K562 (cell line): ENCODE results near the gene AJM1. TPM values are rescaled to one million over a fixed set of nuclear protein-coding genes. Genes with fewer than 3 reads are reported as not detected.

ENCODE experiments used
- ATAC-seq: fragments of 200-7000 bp; cut with Tn5 transposase; 3 replicates; pipeline ENCODE4 v1.9.1; 2020; ENCODE audit warnings: moderate library complexity
- BruUV-seq: library from RNA; stranded (reverse); fragments of 400-500 nt; replicated peaks from 2 replicates; lab custom pipeline; 2021; lab: Mats Ljungman, UMichigan
- CTCF ChIA-PET: fragments of 300-600 bp; formaldehyde crosslinking; extraction: SDS; loops from one replicate; lab custom pipeline; 2021; ENCODE audit warnings: low intra/inter-chr PET ratio; lab: Yijun Ruan, JAX
- POLR2A ChIA-PET: fragments of 300-600, 350-650 bp; sonication (Branson Sonifier 250); formaldehyde crosslinking; extraction: SDS; loops from one replicate; lab custom pipeline; 2021; ENCODE audit warnings: antibody characterized with exemption, inconsistent platforms; lab: Yijun Ruan, JAX
- DNase-seq, 4 experiments: peaks; one replicate each; pipeline versions ENCODE4 v3.0.0 to v3.0.0-alpha.2; 2011 to 2018; ENCODE audit warnings: low spot score in 3 of 4, mixed read lengths in 3 of 4; ENCODE audit errors: extremely low read depth in 1 of 4
- FAIRE-seq: peaks from 2 replicates; lab custom pipeline; 2011; peaks lifted over from hg19 to GRCh38; lab: Jason Lieb, UNC
- H2AFZ ChIP-seq: 2 replicates; pipeline ENCODE4 v1.6.0; 2011; ENCODE audit warnings: low read depth, low read length, control low read depth, inconsistent platforms
- H3K27ac ChIP-seq: fragments of 200-600 bp; 3 replicates; pipeline ENCODE4 v1.8.0; 2011; ENCODE audit warnings: low read depth, mild to moderate bottlenecking, control low read depth, inconsistent platforms, low read length, moderate library complexity, mixed read lengths; ENCODE audit errors: extremely low read depth
- H3K27me3 ChIP-seq, 2 experiments: fragments of 300-600 bp in 1 of 2; 2 replicates in 1 of 2; 3 replicates in 1 of 2; pipeline versions ENCODE4 v1.6.0 to v1.8.0; 2011; ENCODE audit warnings: inconsistent platforms in 2 of 2, low read length in 2 of 2, mild to moderate bottlenecking in 1 of 2, mixed read lengths in 1 of 2, moderate library complexity in 1 of 2; ENCODE audit not compliant: control insufficient read depth in 2 of 2, insufficient read depth in 2 of 2
- H3K36me3 ChIP-seq: fragments of 300-600 bp; 3 replicates; pipeline ENCODE4 v1.8.0; 2011; ENCODE audit warnings: mild to moderate bottlenecking, low read length, inconsistent platforms; ENCODE audit not compliant: control insufficient read depth, insufficient read depth
- H3K4me1 ChIP-seq, 2 experiments: fragments of 200-600 bp in 1 of 2; replicated peaks in 1 of 2; 2 replicates in 1 of 2; 3 replicates in 1 of 2; pipeline versions ENCODE4 v1.5.1 to v1.8.0; 2011; ENCODE audit warnings: inconsistent platforms in 2 of 2, low read length in 2 of 2, mild to moderate bottlenecking in 1 of 2, mixed read lengths in 1 of 2, moderate library complexity in 1 of 2; ENCODE audit not compliant: control insufficient read depth in 2 of 2, insufficient read depth in 2 of 2
- H3K4me2 ChIP-seq: 2 replicates; pipeline ENCODE4 v1.6.1; 2011; ENCODE audit warnings: low read length, control low read depth, inconsistent platforms, mixed read lengths; ENCODE audit not compliant: insufficient read depth
- H3K4me3 ChIP-seq: fragments of 200-600 bp; sonication (generic), shearing (Covaris generic); 2 replicates; pipeline ENCODE4 v1.5.1; 2016; ENCODE audit warnings: control low read depth, inconsistent platforms
- H3K79me2 ChIP-seq: fragments of 200-600 bp; 3 replicates; pipeline ENCODE4 v1.8.0; 2011; ENCODE audit warnings: low read length, inconsistent platforms; ENCODE audit not compliant: control insufficient read depth, insufficient read depth
- H3K9ac ChIP-seq, 2 experiments: 2 replicates each; pipeline versions ENCODE4 v1.6.0 to v1.6.1; 2011; ENCODE audit warnings: low read depth in 2 of 2, low read length in 2 of 2, control low read depth in 1 of 2, inconsistent platforms in 1 of 2, mild to moderate bottlenecking in 1 of 2, mixed read lengths in 1 of 2; ENCODE audit not compliant: insufficient read depth in 1 of 2
- H3K9me1 ChIP-seq: one replicate; pipeline ENCODE4 v1.6.0; 2011; ENCODE audit warnings: inconsistent platforms, mild to moderate bottlenecking, low read length, moderate library complexity; ENCODE audit not compliant: control insufficient read depth, insufficient read depth
- H3K9me3 ChIP-seq: replicated peaks from 2 replicates; pipeline ENCODE4 v1.5.1; 2011; ENCODE audit warnings: low read depth, low read length, inconsistent platforms; ENCODE audit not compliant: control insufficient read depth, insufficient read depth
- H4K20me1 ChIP-seq: replicated peaks from 2 replicates; pipeline ENCODE4 v1.6.1; 2011; ENCODE audit warnings: low read length, inconsistent platforms, mixed read lengths; ENCODE audit not compliant: control insufficient read depth, insufficient read depth
- FIP1L1 ChIP-seq: fragments of 200-400 bp; formaldehyde crosslinking; IDR thresholded peaks from 2 replicates; pipeline ENCODE4 v1.6.1; 2018; ENCODE audit warnings: mild to moderate bottlenecking, low read depth, low read length; ENCODE audit not compliant: poor library complexity, severe bottlenecking
- ID3 ChIP-seq, 2 experiments: fragments of 250-450 bp in 1 of 2; fragments of 450-650 bp in 1 of 2; sonication (Bioruptor Pico) in 1 of 2; IDR thresholded peaks; 2 replicates each; pipeline versions ENCODE4 v1.6.1 to v1.8.0; 2016 to 2021; ENCODE audit warnings: mild to moderate bottlenecking in 2 of 2, moderate library complexity in 2 of 2, missing compliant biosample characterization in 1 of 2, missing genetic modification characterization in 1 of 2
- NBN ChIP-seq: fragments of 450-650 bp; IDR thresholded peaks from 2 replicates; pipeline ENCODE4 v1.6.1; 2016; ENCODE audit warnings: low read depth, mild to moderate bottlenecking
- PATZ1 ChIP-seq: fragments of 250-450 bp; sonication (Bioruptor Pico); IDR thresholded peaks from 2 replicates; pipeline ENCODE4 v1.5.0; 2020; ENCODE audit warnings: mild to moderate bottlenecking, borderline replicate concordance
- POLR2AphosphoS5 ChIP-seq: IDR thresholded peaks from 2 replicates; pipeline ENCODE4 v1.6.1; 2011; ENCODE audit warnings: mild to moderate bottlenecking, low read depth, low read length, moderate library complexity; ENCODE audit not compliant: control insufficient read depth, insufficient read depth
- POLR2G ChIP-seq: fragments of 200-400 bp; formaldehyde crosslinking; IDR thresholded peaks from 2 replicates; pipeline ENCODE4 v1.6.1; 2017; ENCODE audit warnings: low read depth, mild to moderate bottlenecking, antibody characterized with exemption, low read length, moderate library complexity
- RBFOX2 ChIP-seq: fragments of 200-400 bp; formaldehyde crosslinking; IDR thresholded peaks from 2 replicates; pipeline ENCODE4 v1.6.1; 2017; ENCODE audit warnings: low read depth, mild to moderate bottlenecking, low read length, moderate library complexity
- TFAP4 ChIP-seq: sonication (generic); formaldehyde crosslinking; IDR thresholded peaks from 2 replicates; pipeline ENCODE4 v1.8.0; 2022; ENCODE audit warnings: missing genetic modification reagents, mild to moderate bottlenecking, moderate library complexity, borderline replicate concordance
- ZBTB5 ChIP-seq: fragments of 450-650 bp; IDR thresholded peaks from 2 replicates; pipeline ENCODE4 v1.6.1; 2017; ENCODE audit warnings: antibody characterized with exemption
- ZNF512 ChIP-seq: IDR thresholded peaks from 2 replicates; pipeline ENCODE4 v1.6.1; 2016; ENCODE audit warnings: missing genetic modification characterization, missing compliant biosample characterization
- WGBS: fragments of 100-300 bp; shearing (Covaris generic); methylation state at CpG from one replicate; pipeline ENCODE4 v1.1.6; 2016; ENCODE audit warnings: low coverage, mixed read lengths; ENCODE audit not compliant: insufficient coverage; ENCODE audit errors: missing lambda C conversion rate; 5-methylcytosine and 5-hydroxymethylcytosine counted together
- in situ Hi-C: fragments of 300-500 bp; cut with MboI; formaldehyde crosslinking; loops from 4 replicates; pipeline ENCODE4 v1.15.0; 2018; ENCODE audit warnings: inconsistent platforms, mixed read lengths
- intact Hi-C: fragments of 100-400 bp; cut with micrococcal nuclease; formaldehyde crosslinking; loops from 2 replicates; pipeline ENCODE4 v1.14.2; 2022
- polyA plus RNA-seq, 8 experiments: library from polyadenylated mRNA; depleted of rRNA in 4 of 8; stranded (reverse) in 5 of 8; unstranded in 3 of 8; fragments of >200 nt; fragmentation: Nextera tagmentation in 2 of 8; fragmentation: Illumina TruSeq in 1 of 8; extraction: Ambion mirVana in 2 of 8; extraction: Trizol in 1 of 8; gene quantifications; 2 replicates each; pipeline versions ENCODE4 v1.2.1 to v1.2.3, GENCODE V29; 2011 to 2014; ENCODE audit warnings: inconsistent platforms in 1 of 8, missing spikeins in 1 of 8
- total RNA-seq, 7 experiments: library from RNA; depleted of rRNA in 6 of 7; stranded (reverse); fragments of >200 nt in 6 of 7; fragmentation: Illumina TruSeq in 2 of 7; extraction: Trizol in 2 of 7; gene quantifications; 2 replicates each; pipeline versions ENCODE4 v1.2.1 to v1.2.3, GENCODE V29; 2011 to 2021; ENCODE audit warnings: low replicate concordance in 1 of 7

AJM1 gene
- total and polyA plus RNA-seq, 9 of the 15 experiments (the other 6 are each of a cell fraction or from before 2014, with no cell fraction given) = 0.01 to 3.7 (median 0.65) TPM; not detected in 1

GRCh38 chr9:136849960-136850865 is 7.9 kb downstream of the AJM1 start:
- H3K9ac ChIP-seq = peak overlapping the region; percentile 74 to 97
- CTCF ChIA-PET = interaction anchor here (0.6 kb wide), 1 partner anchor 36 kb away, joined by 3 read pairs; the partner anchor contains the start of gene TRAF2
- H3K79me2 ChIP-seq = peaks cover 27% of the 10 kb centered on the region
- DNase-seq (no peak), FAIRE-seq (peak; percentile 32), ATAC-seq (no peak)
- POLR2A ChIA-PET = interaction anchor here (0.7 to 1.2 kb wide), 2 partner anchors 10 to 16 kb away, joined by 4 to 6 read pairs; partner anchors contain the start of gene EDF1
- H3K4me1 ChIP-seq = peaks cover 9 to 88% of the 10 kb centered on the region in 2 experiments; a peak in 4 of 5 replicates
- WGBS = 49% methylated on average over 38 of the region's 43 CpGs
- peak overlapping the region; percentile 84 for H3K4me2 ChIP-seq
- H3K9me3 ChIP-seq = no peaks in the 10 kb centered on the region
- peaks cover 29% of the 10 kb centered on the region; the same call in 1 of the 3 replicates for H3K36me3 ChIP-seq
- no peaks in the 10 kb centered on the region for H3K9me1 ChIP-seq
- TSS peak; percentile 82 for BruUV-seq
- in situ Hi-C loops = no loop called here
- 0 out of 2 replicates have a peak, but pooled peaks cover 5% of the 10 kb centered on the region for H4K20me1 ChIP-seq
- H3K4me3 ChIP-seq = peak overlapping the region; percentile 95
- intact Hi-C loops = loop anchor here (1.0 to 5.0 kb wide), 3 partner anchors 36 to 92 kb away; partner anchors contain the start of genes FBXW5, TMEM141 and TRAF2
- peak overlapping the region; percentile 63 for H3K27ac ChIP-seq
- H2AFZ ChIP-seq = no peak overlapping the region
- no peaks in the 10 kb centered on the region for H3K27me3 ChIP-seq
- TF ChIP-seq NBN (no peak), TFAP4 (CRISPR knock-in tag) (peak; percentile 17; the same call in 1 of the 2 replicates), POLR2AphosphoS5 (peak; percentile 8; the same call in 1 of the 2 replicates), ZNF512 (tag) (no peak), RBFOX2 (peak; percentile 71), PATZ1 (CRISPR knock-in tag) (0 out of 2 replicates have a peak, but pooled peaks have one; percentile 9), FIP1L1 (peak; percentile 65), ZBTB5 (0 out of 2 replicates have a peak, but pooled peaks have one; percentile 24), POLR2G (peak; percentile 71), ID3 (CRISPR knock-in tag; IDR thresholded peaks at IDR 0.05) (no peak), ID3 (tag; IDR thresholded peaks at IDR 0.05) (0 out of 2 replicates have a peak, but pooled peaks have one; percentile 35)
